HPDE6-E6E7 (cell line): Measurements from ENCODE around the gene HDAC4.
"Not testable (repeated sequence)": the region's sequence is repeated elsewhere in the genome, so short reads cannot be mapped to it uniquely, and the experiment has no call there.

Source experiments
- DNase-seq: peaks from one replicate; pipeline ENCODE4 v3.0.0; 2011; ENCODE audit warnings: missing footprints; ENCODE audit errors: extremely low spot score

Gene HDAC4

DNA sequence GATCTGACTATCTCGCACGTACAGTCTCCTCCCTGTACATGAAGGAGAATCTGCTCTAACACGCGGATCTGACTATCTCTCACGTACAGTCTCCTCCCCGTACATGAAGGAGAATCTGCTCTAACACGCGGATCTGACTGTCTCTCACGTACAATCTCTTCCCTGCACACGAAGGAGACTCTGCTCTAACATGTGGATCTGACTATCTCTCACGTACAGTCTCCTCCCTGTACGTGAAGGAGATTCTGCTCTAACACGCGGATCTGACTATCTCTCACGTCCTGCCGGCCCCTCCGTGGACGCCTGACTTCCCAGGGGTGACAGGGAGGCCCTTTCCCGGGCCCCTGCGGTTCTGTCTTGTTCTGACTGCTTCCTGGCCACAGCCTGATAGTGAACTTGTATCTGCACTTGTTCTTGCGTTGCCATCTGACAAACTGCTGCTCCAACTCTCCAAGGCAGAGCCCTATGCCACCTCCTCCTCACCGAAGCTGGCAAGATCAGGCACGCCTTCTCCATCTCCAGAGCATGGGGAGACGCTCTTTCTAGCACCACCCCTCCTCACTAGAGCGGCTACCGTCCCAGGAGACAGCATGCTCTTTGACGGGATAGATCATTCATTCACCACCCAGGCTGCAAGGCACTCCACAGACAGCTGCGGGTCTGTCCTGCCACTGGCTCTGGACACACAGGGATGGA, 314.3 kb downstream of the HDAC4 start:
- DNase-seq = no peak

DNA sequence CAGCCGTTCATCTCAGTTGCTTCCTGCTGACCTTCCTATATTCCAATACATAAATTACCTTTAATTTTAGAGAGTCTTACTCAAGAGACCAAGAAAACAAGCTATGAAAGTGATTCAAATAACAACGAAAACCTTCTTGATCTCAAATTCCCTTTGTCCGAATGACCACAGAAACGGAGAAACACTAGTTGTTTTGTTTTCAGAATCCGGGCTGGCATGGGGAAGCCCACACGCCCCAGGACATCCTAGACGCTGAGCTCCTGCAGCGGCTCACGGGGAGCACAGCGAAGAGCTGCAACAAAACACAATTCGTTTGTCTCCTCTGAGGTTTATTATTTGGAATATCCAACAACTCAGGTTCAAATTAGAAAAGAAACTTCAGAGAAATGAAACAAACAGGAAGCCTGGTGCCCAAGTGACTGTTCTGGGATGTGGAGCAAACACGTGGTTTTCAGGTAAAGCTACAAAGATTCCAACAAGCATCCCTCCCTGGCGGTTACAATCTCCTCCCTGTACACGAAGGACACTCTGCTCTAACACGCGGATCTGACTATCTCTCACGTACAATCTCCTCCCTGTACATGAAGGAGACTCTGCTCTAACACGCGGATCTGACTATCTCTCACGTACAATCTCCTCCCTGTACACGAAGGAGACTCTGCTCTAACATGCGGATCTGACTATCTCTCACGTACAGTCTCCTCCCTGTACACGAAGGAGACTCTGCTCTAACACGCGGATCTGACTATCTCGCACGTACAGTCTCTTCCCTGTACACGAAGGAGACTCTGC, 315.4 kb downstream of the HDAC4 start:
- DNase-seq = no peak

DNA sequence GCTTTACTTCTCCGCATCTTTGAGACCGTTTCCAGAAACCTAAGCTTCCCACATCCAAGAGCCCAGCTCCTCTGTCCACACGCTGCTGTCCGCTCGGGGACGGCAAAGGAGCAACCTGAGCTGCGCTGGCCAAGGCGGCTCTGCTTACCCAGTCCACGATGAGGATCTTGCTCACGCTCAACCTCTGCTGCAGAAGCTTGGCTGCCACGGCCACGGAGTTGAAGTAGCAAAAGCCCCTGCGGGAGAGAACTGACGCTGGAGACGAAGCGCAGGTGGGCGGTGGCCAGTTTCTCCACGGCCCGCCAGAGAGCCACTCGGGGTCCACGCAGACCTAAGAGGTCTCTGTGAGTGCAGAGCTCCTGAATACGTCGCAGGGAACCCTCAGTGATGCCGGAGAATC, 316.8 kb downstream of the HDAC4 start:
- no peak for DNase-seq

DNA sequence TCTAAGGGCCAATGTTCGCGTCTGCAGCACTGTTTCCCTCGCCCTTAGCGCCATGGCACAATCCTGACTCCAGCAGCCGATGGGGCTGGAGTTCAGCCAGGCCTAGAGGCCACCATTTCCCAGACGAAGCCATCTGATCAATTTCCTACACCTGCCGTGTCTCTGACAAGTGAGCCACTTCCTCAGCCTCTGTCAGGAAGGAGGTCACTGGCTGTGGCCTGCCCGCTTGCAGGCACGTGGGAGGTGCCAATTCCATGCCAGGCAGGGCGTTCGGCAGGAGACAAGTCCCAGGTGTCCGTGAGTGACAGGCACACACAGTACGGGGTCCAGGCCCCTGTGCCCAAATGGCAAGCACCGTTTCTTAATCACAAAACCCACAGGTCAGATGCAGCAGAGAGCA, 318.4 kb downstream of the HDAC4 start:
- no peak for DNase-seq

DNA sequence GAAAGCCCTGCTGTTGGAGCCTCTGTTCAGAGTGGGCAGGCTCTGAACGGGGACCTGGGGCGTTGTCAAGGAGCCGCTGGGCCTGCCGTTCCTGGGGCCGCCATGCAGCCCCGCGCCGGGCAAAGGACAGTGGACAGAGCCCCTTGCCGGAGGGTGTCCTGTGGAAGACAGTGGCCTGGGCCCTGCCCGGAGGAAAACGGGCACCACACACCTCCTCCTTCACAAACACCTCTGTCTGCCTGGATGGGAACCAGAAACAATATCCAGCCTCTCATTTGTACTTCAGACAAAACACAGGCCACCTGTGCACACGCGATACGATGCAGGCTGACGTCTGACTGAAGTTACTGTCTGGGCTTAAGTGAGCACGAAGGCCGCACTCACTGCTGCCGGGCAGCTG, 319.2 kb downstream of the HDAC4 start:
- no peak for DNase-seq

DNA sequence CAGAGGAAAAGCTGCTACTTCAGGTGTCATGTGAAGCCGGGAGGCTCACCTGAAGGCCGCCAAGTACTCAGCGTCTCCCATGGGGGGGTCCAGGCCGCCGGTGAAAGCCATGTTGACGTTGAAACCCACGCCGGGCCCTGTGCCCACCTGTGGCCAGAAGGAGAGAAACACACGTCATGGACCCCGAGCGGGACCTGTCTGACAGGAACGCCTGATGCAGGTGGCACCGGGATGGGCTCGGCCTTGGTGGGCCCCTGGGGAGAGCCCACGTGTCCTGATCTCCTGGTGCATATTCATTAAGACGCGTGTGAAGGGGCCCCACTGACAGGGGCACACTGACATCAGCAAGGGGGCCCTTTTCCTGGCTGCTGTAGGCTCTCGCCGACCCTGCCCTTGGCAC, 319.8 kb downstream of the HDAC4 start:
- DNase-seq = no peak

DNA sequence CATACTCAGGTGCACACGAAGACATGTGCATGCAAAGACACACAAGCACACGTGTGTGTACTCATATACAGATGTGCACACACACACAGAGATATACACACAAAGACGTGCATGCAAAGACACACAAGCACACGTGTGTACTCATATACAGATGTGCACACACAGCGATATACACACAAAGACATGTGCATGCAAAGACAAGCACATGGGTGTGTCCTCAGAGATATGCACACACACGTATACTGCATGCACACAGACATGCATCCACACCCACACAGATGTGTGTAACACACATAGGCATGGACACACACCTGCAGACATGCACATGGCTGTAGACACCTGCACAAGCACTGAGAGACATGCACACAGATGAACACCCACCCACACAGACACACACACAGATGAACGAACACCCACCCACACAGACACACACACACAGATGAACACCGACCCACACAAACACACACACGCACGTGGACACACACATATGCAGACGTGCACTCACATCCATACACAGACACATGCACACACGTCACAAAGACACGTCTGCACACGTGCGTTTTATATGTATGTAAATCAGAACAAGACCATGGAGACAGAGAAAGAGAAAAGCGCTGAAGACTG, 321.0 kb downstream of the HDAC4 start:
- no peak for DNase-seq

DNA sequence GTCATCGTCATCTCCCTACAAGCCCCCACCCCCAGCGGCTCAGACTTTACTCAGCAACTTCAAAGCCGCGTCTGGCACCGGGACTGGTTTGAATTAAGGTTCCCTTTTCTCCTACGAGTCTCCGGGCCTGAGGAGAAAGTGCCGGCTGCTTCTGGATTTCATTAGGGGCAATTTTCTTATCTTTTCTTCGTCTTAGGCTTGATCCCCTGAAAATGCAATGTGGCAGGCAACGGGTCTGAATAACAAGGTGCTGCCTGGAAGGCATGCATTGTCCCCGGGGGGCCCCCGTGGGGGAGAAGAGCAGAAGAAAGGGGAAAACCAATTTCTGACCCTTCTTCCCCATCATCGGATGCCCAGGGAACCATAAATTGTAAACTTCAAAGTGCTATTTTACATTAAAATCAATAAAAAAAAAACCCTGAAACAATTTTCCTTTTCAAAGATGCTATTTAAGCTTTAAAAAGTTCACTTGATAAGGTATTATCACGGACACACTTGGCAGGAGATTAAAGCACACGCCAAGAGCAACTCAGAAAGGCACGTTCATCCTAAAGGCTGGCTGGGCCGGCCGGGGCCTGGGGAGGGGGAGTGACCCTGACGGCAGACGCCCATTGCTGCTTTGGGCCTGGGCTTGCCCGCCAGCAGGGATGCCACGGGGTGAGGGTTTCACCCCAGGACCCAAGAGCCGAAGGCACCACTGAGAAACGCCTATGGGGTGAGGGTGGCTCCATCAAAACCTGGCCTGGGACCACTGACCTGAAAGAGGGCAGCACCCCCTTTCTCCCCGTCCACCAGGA, 322.5 kb downstream of the HDAC4 start:
- DNase-seq = no peak

DNA sequence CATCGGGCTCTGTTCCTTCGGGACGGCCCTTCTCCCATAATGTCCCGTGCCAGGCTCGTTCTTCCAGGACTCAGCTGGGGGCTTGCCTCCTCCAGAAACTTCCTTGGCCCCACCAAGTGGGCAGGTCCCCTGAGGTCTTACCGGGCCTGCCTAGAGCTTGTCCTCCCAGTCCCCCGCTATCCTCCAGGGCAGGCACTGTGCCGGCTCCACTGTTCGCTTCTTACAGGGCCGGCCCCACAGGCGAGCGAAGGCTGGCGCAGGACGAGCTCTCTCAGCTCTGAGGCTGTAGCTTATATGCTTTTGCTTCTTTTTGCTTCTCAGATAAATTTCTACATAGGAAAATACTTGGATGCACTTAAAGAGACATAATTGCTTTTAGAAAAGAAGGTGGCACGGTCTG, 323.6 kb downstream of the HDAC4 start:
- DNase-seq = no peak

DNA sequence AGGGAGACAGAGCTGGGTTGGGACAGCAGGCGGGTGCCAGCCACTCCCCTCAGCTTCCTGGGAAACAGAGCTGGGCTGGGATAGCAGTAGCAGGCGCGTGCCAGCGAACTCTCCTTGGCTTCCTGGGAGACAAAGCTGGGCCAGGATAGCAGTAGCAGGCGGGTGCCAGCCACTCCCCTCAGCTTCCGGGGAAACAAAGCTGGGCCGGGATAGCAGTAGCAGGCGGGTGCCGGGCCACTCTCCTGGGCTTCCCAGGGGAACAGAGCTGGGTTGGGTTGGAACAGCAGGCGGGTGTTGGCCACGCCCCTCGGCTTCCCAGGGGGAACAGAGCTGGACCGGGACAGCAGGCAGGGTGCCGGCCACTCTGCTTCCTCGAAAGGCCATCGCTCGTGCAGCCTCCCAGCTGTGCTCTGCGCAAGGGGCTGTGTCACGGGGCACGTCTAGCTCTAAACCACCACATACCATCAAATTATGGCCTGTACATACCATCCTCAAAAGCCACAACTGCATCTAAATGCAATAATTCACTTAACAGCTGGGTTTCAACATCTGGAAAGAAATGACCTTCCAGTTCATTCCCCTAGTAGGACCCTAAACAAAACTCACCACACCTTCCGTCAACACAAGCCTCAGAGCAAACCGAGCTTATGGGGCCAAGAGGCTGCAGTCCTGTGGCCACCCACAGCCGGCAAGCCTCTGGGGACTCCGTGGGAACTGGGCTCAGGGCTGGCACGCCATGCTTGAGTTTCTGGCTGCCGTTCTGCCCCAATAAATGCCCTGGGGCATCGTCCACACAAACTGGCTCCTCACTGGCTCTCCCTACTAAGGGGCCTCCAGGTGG, 324.7 kb downstream of the HDAC4 start:
- no peak for DNase-seq

DNA sequence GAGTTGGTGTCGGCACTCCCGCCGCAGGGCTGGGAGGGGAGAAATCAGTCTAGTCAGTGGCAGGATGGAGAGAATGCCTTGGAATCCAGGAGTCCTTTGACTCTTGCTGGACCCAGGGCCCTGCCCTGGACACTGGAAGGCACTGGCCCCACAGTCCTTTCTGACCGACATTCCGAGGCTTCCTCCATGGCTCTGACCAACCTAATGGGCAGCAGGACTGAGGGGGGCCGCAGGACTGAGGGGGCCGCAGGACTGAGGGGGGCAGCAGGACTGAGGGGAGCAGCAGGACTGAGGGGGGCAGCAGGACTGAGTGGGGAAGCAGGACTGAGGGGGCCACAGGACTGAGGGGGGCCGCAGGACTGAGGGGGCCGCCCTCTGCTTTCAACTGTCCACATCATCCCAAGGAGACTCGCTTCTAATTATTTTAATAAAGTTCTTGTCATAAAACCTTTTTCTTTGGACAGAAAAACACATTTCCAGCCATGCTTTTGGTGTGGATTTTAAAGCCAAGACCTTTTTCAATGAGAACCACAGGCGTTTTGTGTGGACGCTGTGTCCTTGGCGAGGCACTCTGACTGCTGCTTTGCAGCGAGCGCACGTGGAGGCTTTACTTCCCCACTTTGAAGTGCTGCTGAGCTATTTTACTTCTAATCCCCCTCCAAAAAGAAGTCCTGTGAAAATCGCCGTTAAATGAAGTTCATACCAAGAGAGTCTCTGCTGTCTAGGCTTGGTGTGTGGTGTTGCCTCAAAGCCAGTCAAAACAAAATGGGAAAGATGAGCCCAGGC, 326.9 kb downstream of the HDAC4 start:
- no peak for DNase-seq

DNA sequence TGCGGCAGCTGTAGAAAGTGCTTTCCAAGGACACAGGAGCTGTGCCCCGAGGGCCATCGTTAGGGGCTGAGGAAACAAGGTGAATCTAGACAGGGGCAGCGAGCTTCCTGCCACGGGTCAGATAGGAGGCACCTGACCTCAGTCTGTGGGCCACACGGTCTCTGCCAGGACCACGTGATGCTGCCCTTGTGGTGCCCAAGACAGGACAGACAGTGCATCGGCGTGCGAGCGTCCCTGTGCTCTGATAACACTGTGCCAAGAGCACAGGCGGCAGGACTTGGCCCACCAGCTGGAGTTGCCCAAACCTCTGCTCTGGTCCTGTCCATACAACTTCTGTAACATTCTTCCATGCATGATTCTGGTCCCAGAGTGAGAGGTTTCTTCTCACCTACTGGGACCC, 327.6 kb downstream of the HDAC4 start:
- DNase-seq = no peak

DNA sequence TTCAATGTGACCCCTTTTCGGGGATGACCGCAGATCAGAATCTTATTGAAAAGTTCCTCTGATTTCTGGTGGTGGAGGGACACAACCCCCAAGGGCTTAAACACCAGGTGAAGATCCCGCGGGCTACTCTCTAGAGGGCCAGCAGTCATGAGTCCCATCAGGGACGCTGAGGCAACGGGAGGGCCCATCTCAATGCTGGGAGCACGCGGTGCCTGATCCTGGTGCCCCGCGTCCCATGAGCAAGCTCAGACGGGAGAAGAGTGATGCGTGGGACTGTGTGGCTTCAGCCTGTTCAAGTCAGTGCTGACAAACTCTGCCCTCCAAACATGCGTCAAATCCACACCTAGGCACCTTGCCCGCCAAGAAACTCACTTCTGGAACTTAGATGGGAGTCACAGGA, 328.0 kb downstream of the HDAC4 start:
- no peak for DNase-seq

DNA sequence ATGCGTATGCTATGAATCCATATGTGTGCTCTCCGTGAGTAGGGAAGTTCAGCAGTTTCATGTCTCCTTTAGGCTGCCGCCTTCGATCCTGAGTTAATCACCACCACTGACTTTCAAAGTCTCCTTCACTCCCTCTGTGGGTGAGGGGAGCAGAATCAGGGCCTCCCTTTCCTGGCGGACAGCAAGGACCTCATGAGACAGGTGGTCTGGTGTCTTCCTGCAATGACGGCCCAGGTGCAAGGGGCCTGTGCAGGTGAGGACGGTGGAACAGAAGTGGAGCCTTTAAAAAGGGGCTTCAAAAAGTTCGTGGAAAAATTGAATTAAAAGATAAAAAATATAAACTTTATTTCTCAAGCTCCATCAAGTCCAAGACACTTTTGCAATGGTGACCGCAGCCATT, 330.4 kb downstream of the HDAC4 start:
- no peak for DNase-seq

DNA sequence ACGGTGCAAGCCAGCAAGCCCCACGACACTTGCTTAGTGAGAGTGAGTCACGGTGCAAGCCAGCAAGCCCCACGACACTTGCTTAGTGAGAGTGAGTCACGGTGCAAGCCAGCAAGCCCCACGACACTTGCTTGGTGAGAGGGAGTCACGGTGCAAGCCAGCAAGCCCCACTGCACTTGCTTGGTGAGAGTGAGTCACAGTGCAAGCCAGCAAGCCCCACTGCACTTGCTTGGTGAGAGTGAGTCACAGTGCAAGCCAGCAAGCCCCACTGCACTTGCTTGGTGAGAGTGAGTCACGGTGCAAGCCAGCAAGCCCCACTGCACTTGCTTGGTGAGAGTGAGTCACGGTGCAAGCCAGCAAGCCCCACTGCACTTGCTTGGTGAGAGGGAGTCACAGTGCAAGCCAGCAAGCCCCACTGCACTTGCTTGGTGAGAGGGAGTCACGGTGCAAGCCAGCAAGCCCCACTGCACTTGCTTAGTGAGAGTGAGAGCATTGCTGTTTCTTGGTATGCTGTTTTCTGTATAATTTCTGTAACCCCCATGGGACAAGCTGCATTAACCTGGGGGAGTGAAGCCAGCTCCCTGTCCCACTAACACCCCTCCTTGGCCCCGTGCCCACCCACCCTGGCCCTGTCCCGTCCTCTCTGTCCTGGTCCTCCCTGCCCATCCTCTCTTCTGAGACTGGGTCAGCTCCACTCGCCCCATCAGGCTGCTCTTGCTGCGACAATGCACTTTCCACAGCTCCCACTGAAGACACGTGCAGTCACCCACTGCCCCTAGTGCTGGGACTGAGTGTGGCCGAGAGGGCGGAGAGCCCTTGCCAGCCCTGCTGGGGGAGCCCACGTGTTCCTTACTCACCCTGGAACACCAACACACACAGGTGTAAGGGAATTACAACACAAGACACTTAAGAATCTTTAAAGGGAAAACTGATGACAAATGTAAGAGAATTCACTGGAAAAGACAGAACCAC, 331.2 kb downstream of the HDAC4 start:
- DNase-seq = not testable (repeated sequence)

DNA sequence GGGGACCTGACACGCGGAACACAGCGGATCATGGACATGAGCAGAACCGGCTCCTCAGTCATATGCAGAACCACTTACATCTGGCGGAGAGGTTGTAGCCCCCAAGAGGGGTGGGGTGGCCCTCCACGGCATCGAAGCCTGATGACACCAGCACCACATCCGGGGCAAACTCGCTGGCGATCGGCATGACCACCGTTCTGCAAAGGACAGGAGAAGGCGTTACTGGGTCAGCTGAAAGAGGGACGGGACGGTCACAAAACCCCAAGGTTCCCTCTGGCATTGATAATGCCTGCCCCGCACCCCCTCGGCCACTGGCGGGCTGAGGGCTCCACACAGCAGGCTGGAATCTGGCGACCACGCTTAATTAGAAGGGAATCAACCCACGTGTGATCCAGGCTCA, 332.4 kb downstream of the HDAC4 start:
- DNase-seq = no peak

DNA sequence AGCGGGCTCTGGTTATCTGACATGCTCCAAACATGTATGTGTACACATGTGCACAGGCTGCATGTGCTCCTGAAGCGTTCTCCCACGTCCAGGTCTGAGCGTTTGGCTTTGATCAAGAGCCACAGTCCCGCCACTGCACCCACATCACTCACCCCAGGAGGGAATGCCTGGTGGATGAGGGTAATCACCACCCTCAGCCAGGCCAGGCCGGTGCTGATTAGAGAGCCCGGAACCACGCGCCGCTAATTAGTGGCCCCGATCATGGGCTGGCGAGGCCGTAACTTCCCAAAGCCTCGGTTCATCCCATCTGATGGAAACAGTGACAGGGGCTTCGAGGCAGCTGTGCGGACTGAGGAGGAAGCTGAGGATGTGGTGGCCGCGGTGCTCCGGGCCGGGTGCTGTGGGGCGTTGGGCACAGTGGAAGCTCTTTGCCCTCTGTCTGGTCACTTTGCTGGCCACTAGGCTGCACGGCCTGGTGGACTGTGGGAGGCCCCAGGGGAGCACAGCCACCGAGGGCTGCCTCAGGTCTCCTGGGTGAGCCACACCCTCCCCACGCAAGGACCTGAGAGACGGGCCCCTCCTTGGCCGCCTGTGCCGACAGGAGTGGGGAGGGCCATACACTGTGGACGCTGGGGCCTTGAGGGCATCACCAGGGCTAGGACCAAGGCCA, 333.5 kb downstream of the HDAC4 start:
- no peak for DNase-seq

DNA sequence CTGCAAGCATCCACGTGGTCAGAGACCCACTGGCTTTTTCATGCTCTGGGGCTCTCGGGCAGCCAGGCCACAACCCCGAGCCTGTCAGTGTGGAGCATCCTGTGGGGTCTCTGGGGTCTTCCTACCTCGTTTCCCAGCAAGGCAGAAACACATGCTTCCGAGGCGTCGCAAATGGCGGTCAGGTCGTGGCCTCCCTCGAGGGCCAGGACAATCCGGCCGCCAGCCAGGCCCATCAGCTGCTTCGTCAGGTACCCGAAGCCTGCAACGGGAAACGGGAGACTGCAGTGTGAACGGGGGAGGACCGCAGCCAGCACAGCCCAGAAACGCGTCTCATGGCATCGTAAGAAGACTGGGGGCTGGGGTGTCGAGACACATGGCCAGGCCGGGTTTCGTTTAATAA, 334.2 kb downstream of the HDAC4 start:
- no peak for DNase-seq

DNA sequence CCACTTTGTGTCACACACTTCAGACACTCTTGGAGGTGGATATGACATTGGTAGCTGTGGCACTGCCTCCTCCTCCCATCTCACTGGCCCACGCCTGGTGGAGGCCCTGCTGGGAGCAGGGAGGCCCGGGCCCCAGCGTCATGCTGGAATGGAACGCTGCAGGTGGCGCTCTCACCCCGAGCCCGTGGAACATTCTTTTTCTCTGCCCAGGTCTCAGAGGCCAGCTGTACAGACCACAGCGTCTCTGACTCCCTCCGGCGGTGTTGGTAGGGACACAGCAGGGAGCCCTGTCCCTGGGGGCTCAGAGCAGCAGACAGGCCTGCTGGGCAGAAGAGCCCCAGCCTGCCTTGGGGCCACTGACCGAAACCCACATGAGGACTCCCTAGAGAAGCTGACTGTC, 334.9 kb downstream of the HDAC4 start:
- no peak for DNase-seq
